HepG2 (cell line): ENCODE measurements around the gene RIPK3. TPM values are rescaled to one million over a fixed set of nuclear protein-coding genes. Genes with fewer than 3 reads are reported as not detected.

Experiments
- AGO2 ChIP-seq: fragments of 200-400 bp; formaldehyde crosslinking; optimal IDR thresholded peaks from 2 replicates; pipeline ENCODE3; 2017; ENCODE audit warnings: mild to moderate bottlenecking, low read depth, low read length, moderate library complexity
- E2F5 ChIP-seq: sonication (generic); formaldehyde crosslinking; conservative IDR thresholded peaks from 2 replicates; pipeline ENCODE4 v1.4.0; 2020; ENCODE audit warnings: missing genetic modification reagents
- ESRRA ChIP-seq: sonication (generic); formaldehyde crosslinking; IDR thresholded peaks from 2 replicates; pipeline ENCODE4 v1.5.1; 2020; ENCODE audit warnings: mild to moderate bottlenecking, low read depth, missing genetic modification reagents
- MAF1 ChIP-seq: sonication (generic); formaldehyde crosslinking; IDR thresholded peaks from 2 replicates; pipeline ENCODE4 v1.5.0; 2020; ENCODE audit warnings: missing genetic modification reagents, borderline replicate concordance
- NFIB ChIP-seq: sonication (generic); formaldehyde crosslinking; IDR thresholded peaks from 2 replicates; pipeline ENCODE4 v1.9.0; 2021; ENCODE audit warnings: missing genetic modification reagents, mild to moderate bottlenecking, borderline replicate concordance
- NFIC ChIP-seq: IDR thresholded peaks from 2 replicates; pipeline ENCODE4 v1.6.1; 2012; ENCODE audit warnings: mild to moderate bottlenecking, low read length, inconsistent platforms
- NONO ChIP-seq, 2 experiments: fragments of 450-650 bp in 1 of 2; sonication (generic) in 1 of 2; formaldehyde crosslinking in 1 of 2; IDR thresholded peaks in 1 of 2; conservative IDR thresholded peaks in 1 of 2; 2 replicates each; pipeline versions ENCODE4 v1.6.1 to v1.8.0; 2017 to 2022; ENCODE audit warnings: mild to moderate bottlenecking in 1 of 2, missing genetic modification reagents in 1 of 2, moderate library complexity in 1 of 2
- RBM22 ChIP-seq: fragments of 200-400 bp; formaldehyde crosslinking; optimal IDR thresholded peaks from 2 replicates; pipeline ENCODE3; 2017; ENCODE audit warnings: mild to moderate bottlenecking, low read length, moderate library complexity
- TEAD2 ChIP-seq: sonication (generic); formaldehyde crosslinking; IDR thresholded peaks from 2 replicates; pipeline ENCODE4 v1.9.0; 2021; ENCODE audit warnings: missing genetic modification reagents
- YY1 ChIP-seq: IDR thresholded peaks from 2 replicates; pipeline ENCODE4 v1.6.1; 2011; ENCODE audit warnings: low read length, low read depth, moderate library complexity, mild to moderate bottlenecking; ENCODE audit not compliant: insufficient read depth, insufficient replicate concordance
- polyA plus RNA-seq, 8 experiments: library from polyadenylated mRNA; depleted of rRNA in 3 of 8; stranded (reverse) in 7 of 8; unstranded in 1 of 8; fragments of >200 nt; fragmentation: Illumina TruSeq in 4 of 8; extraction: Trizol in 4 of 8; gene quantifications; 2 replicates each; pipeline versions ENCODE4 v1.2.1 to v1.2.3, GENCODE V29; 2011 to 2016; ENCODE audit warnings: low read depth in 4 of 8, missing spikeins in 1 of 8, mixed read lengths in 1 of 8; ENCODE audit not compliant: insufficient read depth in 1 of 8
- total RNA-seq, 5 experiments: library from RNA; depleted of rRNA; stranded (reverse); fragments of >200 nt; fragmentation: Illumina TruSeq; extraction: Trizol; gene quantifications; 2 replicates each; pipeline ENCODE4 v1.2.3, GENCODE V29; 2016; ENCODE audit warnings: low read depth in 1 of 5
- TF ChIP-seq, protein P1 (sequence below): sonication (generic); formaldehyde crosslinking; IDR thresholded peaks from 2 replicates; pipeline ENCODE4 v1.4.0; 2020; ENCODE audit warnings: missing genetic modification reagents

RIPK3 gene
- total and polyA plus RNA-seq, 2 of the 13 experiments (the other 11 are each of a cell fraction or from before 2014, with no cell fraction given) = not detected

- TF ChIP-seq, protein P1, sequence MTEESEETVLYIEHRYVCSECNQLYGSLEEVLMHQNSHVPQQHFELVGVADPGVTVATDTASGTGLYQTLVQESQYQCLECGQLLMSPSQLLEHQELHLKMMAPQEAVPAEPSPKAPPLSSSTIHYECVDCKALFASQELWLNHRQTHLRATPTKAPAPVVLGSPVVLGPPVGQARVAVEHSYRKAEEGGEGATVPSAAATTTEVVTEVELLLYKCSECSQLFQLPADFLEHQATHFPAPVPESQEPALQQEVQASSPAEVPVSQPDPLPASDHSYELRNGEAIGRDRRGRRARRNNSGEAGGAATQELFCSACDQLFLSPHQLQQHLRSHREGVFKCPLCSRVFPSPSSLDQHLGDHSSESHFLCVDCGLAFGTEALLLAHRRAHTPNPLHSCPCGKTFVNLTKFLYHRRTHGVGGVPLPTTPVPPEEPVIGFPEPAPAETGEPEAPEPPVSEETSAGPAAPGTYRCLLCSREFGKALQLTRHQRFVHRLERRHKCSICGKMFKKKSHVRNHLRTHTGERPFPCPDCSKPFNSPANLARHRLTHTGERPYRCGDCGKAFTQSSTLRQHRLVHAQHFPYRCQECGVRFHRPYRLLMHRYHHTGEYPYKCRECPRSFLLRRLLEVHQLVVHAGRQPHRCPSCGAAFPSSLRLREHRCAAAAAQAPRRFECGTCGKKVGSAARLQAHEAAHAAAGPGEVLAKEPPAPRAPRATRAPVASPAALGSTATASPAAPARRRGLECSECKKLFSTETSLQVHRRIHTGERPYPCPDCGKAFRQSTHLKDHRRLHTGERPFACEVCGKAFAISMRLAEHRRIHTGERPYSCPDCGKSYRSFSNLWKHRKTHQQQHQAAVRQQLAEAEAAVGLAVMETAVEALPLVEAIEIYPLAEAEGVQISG (CRISPR knock-in tag) = no peak
- TF ChIP-seq ESRRA (CRISPR knock-in tag) (0 out of 2 replicates have a peak, but pooled peaks have one; percentile 2), YY1 (no peak), RBM22 (peak; percentile 58), AGO2 (peak; percentile 45), TEAD2 (CRISPR knock-in tag) (no peak), E2F5 (CRISPR knock-in tag) (no peak), NFIB (CRISPR knock-in tag) (peak; percentile 71; the same call in 1 of the 2 replicates), NFIC (no peak), NONO (IDR thresholded peaks at IDR 0.05) (no peak), NONO (CRISPR knock-in tag; conservative IDR thresholded peaks at IDR 0.05) (0 out of 2 replicates have a peak, but pooled peaks have one; percentile 6), MAF1 (CRISPR knock-in tag) (no peak)
Observed at GRCh38 chr14:24292118-24292807, 47.5 kb downstream of the RIPK3 start (continued).
